GM12878 (cell line): ENCODE results near the gene GALK1. TPM values are rescaled to one million over a fixed set of nuclear protein-coding genes. Genes with fewer than 3 reads are reported as not detected.

ENCODE experiments used
- ATAC-seq: fragments of 200-7000 bp; cut with Tn5 transposase; 3 replicates; pipeline ENCODE4 v1.9.1; 2020; ENCODE audit warnings: mild to moderate bottlenecking, moderate library complexity
- BruUV-seq: library from RNA; stranded (reverse); fragments of 400-500 nt; replicated peaks from 2 replicates; lab custom pipeline; 2021; lab: Mats Ljungman, UMichigan
- CTCF ChIA-PET: fragments of 300-600 bp; sonication (Branson Sonifier 250); formaldehyde crosslinking; extraction: SDS; loops from one replicate; lab custom pipeline; 2021; ENCODE audit warnings: inconsistent platforms; lab: Yijun Ruan, JAX
- POLR2A ChIA-PET: fragments of 350-600 bp; formaldehyde crosslinking; extraction: SDS; loops from one replicate; lab custom pipeline; 2021; ENCODE audit warnings: inconsistent platforms; lab: Charles Lee
- RAD21 ChIA-PET: fragments of 300-600 bp; sonication (Branson Sonifier 250); formaldehyde crosslinking; loops from one replicate; lab custom pipeline; 2023; ENCODE audit warnings: antibody characterized with exemption; ENCODE audit not compliant: unreplicated experiment; lab: Charles Lee
- SMC1A ChIA-PET: fragments of 300-600 bp; sonication (Branson Sonifier 250); formaldehyde crosslinking; loops from one replicate; lab custom pipeline; 2023; ENCODE audit not compliant: unreplicated experiment, uncharacterized antibody; lab: Charles Lee
- DNase-seq: peaks from one replicate; pipeline ENCODE4 v3.0.0-alpha.2; 2011; ENCODE audit warnings: low read depth, low spot score
- FAIRE-seq: peaks from 3 replicates; lab custom pipeline; 2011; peaks lifted over from hg19 to GRCh38; lab: Jason Lieb, UNC
- H2AFZ ChIP-seq: 2 replicates; pipeline ENCODE4 v1.6.0; 2011; ENCODE audit warnings: low read depth, low read length, control low read depth; ENCODE audit not compliant: control insufficient read depth
- H3K27ac ChIP-seq: 2 replicates; pipeline ENCODE4 v1.5.1; 2011; ENCODE audit warnings: control low read depth; ENCODE audit not compliant: control insufficient read depth, insufficient read depth
- H3K27me3 ChIP-seq, 2 experiments: replicated peaks in 1 of 2; 2 replicates each; pipeline versions ENCODE4 v1.6.0 to v1.6.1; 2011; ENCODE audit warnings: low read length in 1 of 2; ENCODE audit not compliant: control insufficient read depth in 2 of 2, insufficient read depth in 2 of 2
- H3K36me3 ChIP-seq, 2 experiments: 2 replicates each; pipeline ENCODE4 v1.5.1; 2011; ENCODE audit warnings: low read length in 1 of 2; ENCODE audit not compliant: control insufficient read depth in 2 of 2, insufficient read depth in 2 of 2
- H3K4me1 ChIP-seq: 2 replicates; pipeline ENCODE4 v1.6.1; 2011; ENCODE audit warnings: mild to moderate bottlenecking, low read length, moderate library complexity, mixed read lengths; ENCODE audit not compliant: control insufficient read depth, insufficient read depth
- H3K4me2 ChIP-seq: 2 replicates; pipeline ENCODE4 v1.6.0; 2011; ENCODE audit warnings: control low read depth; ENCODE audit not compliant: control insufficient read depth, insufficient read depth
- H3K4me3 ChIP-seq: fragments of 200-600 bp; sonication (generic); 2 replicates; pipeline ENCODE4 v1.5.1; 2016
- H3K79me2 ChIP-seq: 2 replicates; pipeline ENCODE4 v1.6.0; 2011; ENCODE audit warnings: low read length; ENCODE audit not compliant: control insufficient read depth, insufficient read depth
- H3K9ac ChIP-seq: 2 replicates; pipeline ENCODE4 v1.8.0; 2011; ENCODE audit warnings: low read length, control low read depth, mixed read lengths; ENCODE audit not compliant: control insufficient read depth, insufficient read depth
- H3K9me3 ChIP-seq: replicated peaks from 3 replicates; pipeline ENCODE4 v1.5.1; 2011; ENCODE audit warnings: mild to moderate bottlenecking, low read length; ENCODE audit not compliant: control insufficient read depth, insufficient read depth
- H4K20me1 ChIP-seq: 2 replicates; pipeline ENCODE4 v1.6.0; 2011; ENCODE audit not compliant: control insufficient read depth, insufficient read depth
- BHLHE40 ChIP-seq, 2 experiments: fragments of 450-650 bp in 1 of 2; IDR thresholded peaks; 2 replicates each; pipeline ENCODE4 v1.6.1; 2011 to 2017; ENCODE audit warnings: low read depth in 2 of 2, borderline replicate concordance in 1 of 2, improper control_type of control experiment in 1 of 2, low read length in 1 of 2, mild to moderate bottlenecking in 1 of 2
- CHD2 ChIP-seq: IDR thresholded peaks from 2 replicates; pipeline ENCODE4 v1.6.1; 2011; ENCODE audit warnings: low read depth, low read length, improper control_type of control experiment, borderline replicate concordance
- CREB1 ChIP-seq: IDR thresholded peaks from 2 replicates; pipeline ENCODE4 v1.6.1; 2012; ENCODE audit warnings: low read depth, mild to moderate bottlenecking, inconsistent platforms
- GABPA ChIP-seq: IDR thresholded peaks from 2 replicates; pipeline ENCODE4 v1.6.1; 2014; ENCODE audit warnings: antibody characterized with exemption, low read depth, mild to moderate bottlenecking, inconsistent platforms
- GATAD2B ChIP-seq: fragments of 450-650 bp; conservative IDR thresholded peaks from 2 replicates; pipeline ENCODE4 v1.6.1; 2017; ENCODE audit warnings: low read depth, mild to moderate bottlenecking, moderate library complexity
- SIN3A ChIP-seq: IDR thresholded peaks from 2 replicates; pipeline ENCODE4 v1.6.1; 2012; ENCODE audit warnings: low read depth, low read length, improper control_type of control experiment
- ZZZ3 ChIP-seq: IDR thresholded peaks from 2 replicates; pipeline ENCODE4 v1.6.1; 2011; ENCODE audit warnings: low read depth; ENCODE audit not compliant: control insufficient read depth, insufficient read length
- WGBS: methylation state at CpG from one replicate; pipeline ENCODE4 v1.1.6; 2016; ENCODE audit warnings: low lambda C conversion rate; ENCODE audit not compliant: insufficient replicate concordance, insufficient coverage; ENCODE audit errors: missing lambda C conversion rate; 5-methylcytosine and 5-hydroxymethylcytosine counted together
- in situ Hi-C: fragments of 300-500 bp; cut with MboI; formaldehyde crosslinking; loops from 9 replicates; pipeline ENCODE4 v1.14.3; 2018; ENCODE audit warnings: mixed read lengths
- intact Hi-C: fragments of 100-400 bp; cut with micrococcal nuclease; formaldehyde crosslinking; loops from one replicate; pipeline ENCODE4 v1.14.2; 2022; ENCODE audit not compliant: unreplicated experiment
- polyA plus RNA-seq, 11 experiments: library from polyadenylated mRNA; depleted of rRNA in 4 of 11; unstranded in 6 of 11; stranded (reverse) in 5 of 11; fragments of >200 nt; fragmentation: Nextera tagmentation in 4 of 11; fragmentation: Illumina TruSeq in 1 of 11; extraction: Ambion mirVana in 4 of 11; extraction: Trizol in 1 of 11; gene quantifications; 1 replicate in 1 of 11; 2 replicates in 10 of 11; pipeline versions ENCODE4 v1.2.1 to v1.2.3, GENCODE V29; 2011 to 2016; ENCODE audit warnings: inconsistent platforms in 2 of 11, missing spikeins in 2 of 11, low read depth in 1 of 11
- total RNA-seq, 4 experiments: library from RNA; depleted of rRNA in 3 of 4; stranded (reverse); fragments of >200 nt in 3 of 4; fragmentation: Illumina TruSeq in 1 of 4; extraction: Trizol in 1 of 4; gene quantifications; 2 replicates each; pipeline versions ENCODE4 v1.2.1 to v1.2.3, GENCODE V29; 2013 to 2021
- TF ChIP-seq, protein P1 (sequence below): IDR thresholded peaks from 2 replicates; pipeline ENCODE4 v1.6.1; 2011; ENCODE audit warnings: mild to moderate bottlenecking, low read depth, low read length, moderate library complexity; ENCODE audit not compliant: insufficient replicate concordance

GALK1 gene
- total and polyA plus RNA-seq, 10 of the 15 experiments (the other 5 are each of a cell fraction or from before 2014, with no cell fraction given): 0.21 to 43.8 (median 21.4) TPM

GRCh38 chr17:75814021-75814395 is 49.0 kb upstream of the GALK1 start:
- ChIA-PET SMC1A (no interaction called here), CTCF (no interaction called here), POLR2A (interaction anchor here (0.5 to 1.1 kb wide), 2 partner anchors 10 to 895 kb away, joined by 4 to 6 read pairs; no protein-coding TSS in a partner anchor), RAD21 (no interaction called here)
- DNase-seq (no peak), ATAC-seq (no peak), FAIRE-seq (no peak)
- Histone ChIP-seq H3K9ac (no peak overlapping the region), H4K20me1 (no peaks in the 10 kb centered on the region), H3K27me3 (no peaks in the 10 kb centered on the region), H3K4me2 (no peak overlapping the region), H3K36me3 (peaks cover 32 to 36% of the 10 kb centered on the region in 2 experiments), H3K4me1 (peaks cover 6% of the 10 kb centered on the region; the same call in 1 of the 2 replicates), H3K27ac (no peak overlapping the region), H3K4me3 (no peak overlapping the region), H3K9me3 (no peaks in the 10 kb centered on the region), H2AFZ (no peak overlapping the region), H3K79me2 (no peaks in the 10 kb centered on the region)
- WGBS: 83% methylated on average over 6 of the region's 6 CpGs
- in situ Hi-C loops (no loop called here), intact Hi-C loops (no loop called here)
- no peak for TF ChIP-seq GATAD2B
- no TSS peak for BruUV-seq

DNA sequence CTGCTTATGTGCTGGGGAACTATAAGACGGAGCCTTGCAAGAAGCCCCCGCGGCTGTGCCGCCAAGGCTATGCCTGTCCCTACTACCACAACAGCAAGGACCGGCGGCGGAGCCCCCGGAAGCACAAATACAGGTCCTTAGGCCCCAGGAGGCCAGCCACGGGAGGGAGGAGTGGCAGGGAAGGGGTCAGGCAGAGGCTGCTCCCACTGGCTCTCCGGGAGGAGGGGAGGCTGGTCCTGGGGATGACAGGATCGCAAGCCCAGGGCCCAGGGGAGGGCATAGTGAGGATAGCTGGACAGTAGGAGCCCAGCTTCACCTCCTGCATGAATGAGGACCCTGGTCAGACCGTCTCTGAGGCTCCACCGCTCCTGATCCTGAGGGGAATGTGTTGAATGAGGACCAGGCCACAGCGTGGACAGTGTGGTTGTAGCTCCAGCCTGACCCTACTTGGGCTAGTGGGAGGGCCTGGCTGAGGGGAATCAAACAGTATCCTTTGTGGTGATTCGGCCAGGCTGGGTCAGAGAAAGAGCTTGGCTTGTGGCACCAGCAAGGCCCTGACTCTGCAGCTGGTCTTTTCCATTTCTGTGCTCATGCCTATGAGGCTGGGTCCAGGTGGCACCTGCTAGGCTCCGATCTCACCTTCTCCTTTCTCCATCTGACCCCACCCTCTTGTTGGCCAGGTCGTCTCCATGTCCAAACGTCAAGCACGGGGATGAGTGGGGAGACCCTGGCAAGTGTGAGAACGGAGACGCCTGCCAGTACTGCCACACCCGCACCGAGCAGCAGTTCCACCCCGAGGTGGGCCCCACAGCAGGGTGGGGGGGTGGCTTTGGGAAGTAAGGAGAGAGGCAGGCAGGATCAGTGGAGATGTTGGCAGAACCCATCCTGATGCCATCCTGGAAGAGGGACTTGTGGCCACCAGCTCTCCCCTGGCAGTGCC is 48.4 kb upstream of the GALK1 start:
- ChIA-PET CTCF (interaction anchor here (0.5 kb wide), 1 partner anchor 58 kb away, joined by 3 read pairs; no protein-coding TSS in a partner anchor), POLR2A (interaction anchor here (0.5 to 1.1 kb wide), 2 partner anchors 10 to 31 kb away, joined by 6 read pairs; no protein-coding TSS in a partner anchor), RAD21 (no interaction called here), SMC1A (no interaction called here)
- Histone ChIP-seq H3K4me3 (no peak overlapping the region), H4K20me1 (no peaks in the 10 kb centered on the region), H3K9ac (no peak overlapping the region), H3K27me3 (no peaks in the 10 kb centered on the region), H3K4me1 (peaks cover 9% of the 10 kb centered on the region; the same call in 1 of the 2 replicates), H2AFZ (no peak overlapping the region), H3K36me3 (peaks cover 31 to 36% of the 10 kb centered on the region in 2 experiments), H3K79me2 (no peaks in the 10 kb centered on the region), H3K9me3 (no peaks in the 10 kb centered on the region), H3K4me2 (no peak overlapping the region), H3K27ac (no peak overlapping the region)
- FAIRE-seq (no peak), DNase-seq (no peak), ATAC-seq (no peak)
- intact Hi-C loops (no loop called here), in situ Hi-C loops (no loop called here)
- BruUV-seq: no TSS peak
- no peak for TF ChIP-seq CHD2
- no peak for TF ChIP-seq BHLHE40 (IDR thresholded peaks at IDR 0.05; ENCODE audit: borderline replicate concordance in 1 of 2, low read depth in 2 of 2, low read length in 1 of 2)
- TF ChIP-seq GABPA: no peak
- no peak for TF ChIP-seq SIN3A
- TF ChIP-seq, protein P1, sequence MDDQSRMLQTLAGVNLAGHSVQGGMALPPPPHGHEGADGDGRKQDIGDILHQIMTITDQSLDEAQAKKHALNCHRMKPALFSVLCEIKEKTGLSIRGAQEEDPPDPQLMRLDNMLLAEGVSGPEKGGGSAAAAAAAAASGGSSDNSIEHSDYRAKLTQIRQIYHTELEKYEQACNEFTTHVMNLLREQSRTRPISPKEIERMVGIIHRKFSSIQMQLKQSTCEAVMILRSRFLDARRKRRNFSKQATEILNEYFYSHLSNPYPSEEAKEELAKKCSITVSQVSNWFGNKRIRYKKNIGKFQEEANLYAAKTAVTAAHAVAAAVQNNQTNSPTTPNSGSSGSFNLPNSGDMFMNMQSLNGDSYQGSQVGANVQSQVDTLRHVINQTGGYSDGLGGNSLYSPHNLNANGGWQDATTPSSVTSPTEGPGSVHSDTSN: no peak
- no peak for TF ChIP-seq ZZZ3
- TF ChIP-seq CREB1: no peak
- WGBS: 96% methylated on average over 23 of the region's 24 CpGs
